ENCODE results near the gene DYRK1A. TPM values are rescaled to one million over a fixed set of nuclear protein-coding genes. Genes with fewer than 3 reads are reported as not detected.
"Not testable (repeated sequence)": the region's sequence is repeated elsewhere in the genome, so short reads cannot be mapped to it uniquely, and the experiment has no call there.

DYRK1A gene
- polyA plus RNA-seq, 1 donor from 2014 or later: 94.8 TPM

- TF ChIP-seq TAF1 (IDR thresholded peaks at IDR 0.05; ENCODE audit: low read depth): no peak
- no peak for TF ChIP-seq MXI1 (conservative IDR thresholded peaks at IDR 0.05; ENCODE audit: poor library complexity, severe bottlenecking)
- no peak for TF ChIP-seq EP300 (conservative IDR thresholded peaks at IDR 0.05; ENCODE audit: poor library complexity, severe bottlenecking)
- no peak for TF ChIP-seq REST (IDR thresholded peaks at IDR 0.05; ENCODE audit: borderline replicate concordance)
- no peak for TF ChIP-seq RAD21 (conservative IDR thresholded peaks at IDR 0.05)
- no peak for TF ChIP-seq CTCF (IDR thresholded peaks at IDR 0.05; ENCODE audit: poor library complexity, severe bottlenecking)
- TF ChIP-seq SMC3 (conservative IDR thresholded peaks at IDR 0.05; ENCODE audit: poor library complexity): no peak
- no peak for TF ChIP-seq EZH2 (IDR thresholded peaks at IDR 0.05; ENCODE audit: borderline replicate concordance, insufficient read depth, low read length, poor library complexity, severe bottlenecking)
- TF ChIP-seq POLR2AphosphoS5 (IDR thresholded peaks at IDR 0.05): no peak
- Histone ChIP-seq H3K4me2 (ENCODE audit: low read length) (no peak overlapping the region), H3K4me3 (ENCODE audit: low read length) (no peak overlapping the region), H3K36me3 (ENCODE audit: insufficient read depth, low read length) (no peaks in the 10 kb centered on the region), H3K9ac (ENCODE audit: low read length) (no peak overlapping the region), H2AFZ (ENCODE audit: low read depth, low read length) (no peak overlapping the region), H3K79me2 (replicated peaks; ENCODE audit: insufficient read depth, low read length) (no peaks in the 10 kb centered on the region), H3F3A (ENCODE audit: insufficient read depth, low read length, poor library complexity, severe bottlenecking) (no peaks in the 10 kb centered on the region), H3K27me3 (ENCODE audit: insufficient read depth, low read depth, low read length) (no peaks in the 10 kb centered on the region), H3K9me2 (ENCODE audit: insufficient read depth, low read length) (no peaks in the 10 kb centered on the region), H4K20me1 (ENCODE audit: insufficient read depth) (no peaks in the 10 kb centered on the region), H3K27ac (ENCODE audit: low read length) (no peak overlapping the region), H3K9me3 (ENCODE audit: low read length) (no peaks in the 10 kb centered on the region)
Measured at GRCh38 chr21:37521658-37522057, 155.1 kb downstream of the DYRK1A start.

- Histone ChIP-seq H3K79me2 (replicated peaks; ENCODE audit: insufficient read depth, low read length) (no peaks in the 10 kb centered on the region), H3K27me3 (ENCODE audit: insufficient read depth, low read depth, low read length) (no peaks in the 10 kb centered on the region), H3K9me2 (ENCODE audit: insufficient read depth, low read length) (no peaks in the 10 kb centered on the region), H3K27ac (ENCODE audit: low read length) (no peak overlapping the region), H2AFZ (ENCODE audit: low read depth, low read length) (no peak overlapping the region), H3K9me3 (ENCODE audit: low read length) (no peaks in the 10 kb centered on the region), H3F3A (ENCODE audit: insufficient read depth, low read length, poor library complexity, severe bottlenecking) (no peaks in the 10 kb centered on the region), H3K4me2 (ENCODE audit: low read length) (no peak overlapping the region), H3K36me3 (ENCODE audit: insufficient read depth, low read length) (no peaks in the 10 kb centered on the region), H4K20me1 (ENCODE audit: insufficient read depth) (no peaks in the 10 kb centered on the region), H3K9ac (ENCODE audit: low read length) (no peak overlapping the region), H3K4me3 (ENCODE audit: low read length) (no peak overlapping the region)
- TF ChIP-seq CTCF (IDR thresholded peaks at IDR 0.05; ENCODE audit: poor library complexity, severe bottlenecking): no peak
- TF ChIP-seq EP300 (conservative IDR thresholded peaks at IDR 0.05; ENCODE audit: poor library complexity, severe bottlenecking): no peak
- no peak for TF ChIP-seq RAD21 (conservative IDR thresholded peaks at IDR 0.05)
- TF ChIP-seq EZH2 (IDR thresholded peaks at IDR 0.05; ENCODE audit: borderline replicate concordance, insufficient read depth, low read length, poor library complexity, severe bottlenecking): no peak
- TF ChIP-seq POLR2AphosphoS5 (IDR thresholded peaks at IDR 0.05): peak; percentile 13
- TF ChIP-seq MXI1 (conservative IDR thresholded peaks at IDR 0.05; ENCODE audit: poor library complexity, severe bottlenecking): no peak
Measured at GRCh38 chr21:37522641-37523295, 156.2 kb downstream of the DYRK1A start.

GRCh38 chr21:37524944-37525343, 158.4 kb downstream of the DYRK1A start:
- not testable (repeated sequence) for H3K27me3 ChIP-seq (ENCODE audit: insufficient read depth, low read depth, low read length); H3K9me2 ChIP-seq (ENCODE audit: insufficient read depth, low read length); H3F3A ChIP-seq (ENCODE audit: insufficient read depth, low read length, poor library complexity, severe bottlenecking); H3K9me3 ChIP-seq (ENCODE audit: low read length); H3K36me3 ChIP-seq (ENCODE audit: insufficient read depth, low read length); H4K20me1 ChIP-seq (ENCODE audit: insufficient read depth); H3K4me3 ChIP-seq (ENCODE audit: low read length); H3K9ac ChIP-seq (ENCODE audit: low read length); H3K79me2 ChIP-seq (replicated peaks; ENCODE audit: insufficient read depth, low read length); H2AFZ ChIP-seq (ENCODE audit: low read depth, low read length); H3K4me2 ChIP-seq (ENCODE audit: low read length); H3K27ac ChIP-seq (ENCODE audit: low read length)
